Measurements from ENCODE around the gene HNRNPUL2.

Gene HNRNPUL2

GRCh38 chr11:62716816-62717215 is 10.4 kb downstream of the HNRNPUL2 start:
- ChIA-PET CTCF (interaction anchor here (0.8 to 1.2 kb wide), 4 partner anchors 11 to 54 kb away, joined by 3 to 4 read pairs (median 3); partner anchors contain the start of gene BSCL2), POLR2A (no interaction called here)
- DNase-seq (ENCODE audit: extremely low spot score), result no peak
- no peak for TF ChIP-seq CTCF (IDR thresholded peaks at IDR 0.05; ENCODE audit: control extremely low read depth, extremely low read depth, low read depth, missing control alignments)

- TF ChIP-seq CTCF (IDR thresholded peaks at IDR 0.05; ENCODE audit: control extremely low read depth, extremely low read depth, low read depth, missing control alignments), result no peak
- POLR2A ChIA-PET, result no interaction called here
- DNase-seq (ENCODE audit: extremely low spot score), result no peak
- CTCF ChIA-PET, result interaction anchor here (0.7 to 1.2 kb wide), 4 partner anchors 10 to 53 kb away, joined by 3 to 5 read pairs (median 3); partner anchors contain the start of genes HNRNPUL2 and TTC9C
Measured at GRCh38 chr11:62716206-62716605, 11.1 kb downstream of the HNRNPUL2 start.

- POLR2A ChIA-PET, result interaction anchor here (0.6 kb wide), 2 partner anchors 12 to 72 kb away, joined by 3 read pairs; partner anchors contain the start of gene TMEM179B
- CTCF ChIA-PET, result interaction anchor here (0.7 to 1.2 kb wide), 4 partner anchors 9 to 52 kb away, joined by 3 to 5 read pairs (median 3); partner anchors contain the start of genes HNRNPUL2 and TTC9C
- no peak for DNase-seq (ENCODE audit: extremely low spot score)
- no peak for TF ChIP-seq CTCF (IDR thresholded peaks at IDR 0.05; ENCODE audit: control extremely low read depth, extremely low read depth, low read depth, missing control alignments)
Measured at GRCh38 chr11:62715150-62716130, 11.8 kb downstream of the HNRNPUL2 start.

GRCh38 chr11:62713343-62713742 is 13.9 kb downstream of the HNRNPUL2 start:
- ChIA-PET POLR2A (interaction anchor here (0.7 to 0.8 kb wide), 2 partner anchors 13 to 48 kb away, joined by 4 to 5 read pairs; partner anchors contain the start of genes C11orf98 and CSKMT), CTCF (interaction anchor here (1.0 to 2.8 kb wide), 2 partner anchors 10 to 19 kb away, joined by 3 to 10 read pairs; no protein-coding TSS in a partner anchor)
- TF ChIP-seq CTCF (IDR thresholded peaks at IDR 0.05; ENCODE audit: control extremely low read depth, extremely low read depth, low read depth, missing control alignments), result no peak
- DNase-seq (ENCODE audit: extremely low spot score), result no peak

- ChIA-PET POLR2A (no interaction called here), CTCF (interaction anchor here (1.0 to 2.8 kb wide), 2 partner anchors 11 to 19 kb away, joined by 3 to 10 read pairs; no protein-coding TSS in a partner anchor)
- no peak for TF ChIP-seq CTCF (IDR thresholded peaks at IDR 0.05; ENCODE audit: control extremely low read depth, extremely low read depth, low read depth, missing control alignments)
Measured at GRCh38 chr11:62712861-62713260, 14.4 kb downstream of the HNRNPUL2 start.

GRCh38 chr11:62712276-62712812 is 14.9 kb downstream of the HNRNPUL2 start:
- ChIA-PET CTCF (interaction anchor here (1.0 to 2.8 kb wide), 2 partner anchors 11 to 18 kb away, joined by 3 to 10 read pairs; no protein-coding TSS in a partner anchor), POLR2A (no interaction called here)
- TF ChIP-seq CTCF (IDR thresholded peaks at IDR 0.05; ENCODE audit: control extremely low read depth, extremely low read depth, low read depth, missing control alignments), result no peak
- DNase-seq (ENCODE audit: extremely low spot score), result no peak

More at GRCh38 chr11:62712861-62713260, 14.4 kb downstream of the HNRNPUL2 start:
- no peak for DNase-seq (ENCODE audit: extremely low spot score)
